Peyer's patch (tissue), 4 donors: ENCODE data around the gene RNASEH1. TPM values are rescaled to one million over a fixed set of nuclear protein-coding genes. Genes with fewer than 3 reads are reported as not detected.

Experiments
- DNase-seq, 3 donors: peaks; one replicate each; pipeline ENCODE4 v3.0.0-alpha.2; 2017 to 2019
- H3K27ac ChIP-seq, 4 donors: fragments of 200-600 bp; sonication (generic); one replicate each; pipeline ENCODE4 v1.5.1; 2016 to 2019
- H3K27me3 ChIP-seq, 2 donors: fragments of 200-600 bp; sonication (generic); one replicate each; pipeline ENCODE4 v1.5.1; 2019
- H3K36me3 ChIP-seq, 3 donors: fragments of 200-600 bp; sonication (generic); one replicate each; pipeline ENCODE4 v1.5.1; 2016 to 2019
- H3K4me1 ChIP-seq, 4 donors: fragments of 200-600 bp; sonication (generic); one replicate each; pipeline ENCODE4 v1.5.1; 2016 to 2019
- H3K4me3 ChIP-seq, 4 donors: fragments of 200-600 bp; sonication (generic); 1 replicate in 3 of 4; 2 replicates in 1 of 4; pipeline ENCODE4 v1.5.1; 2016 to 2019; ENCODE audit warnings: mild to moderate bottlenecking in 1 of 4
- H3K9me3 ChIP-seq, 4 donors: fragments of 200-600 bp; sonication (generic); one replicate each; pipeline ENCODE4 v1.5.1; 2016 to 2019; ENCODE audit warnings: mild to moderate bottlenecking in 1 of 4
- CTCF ChIP-seq, 6 experiments: fragments of 450-650 bp in 4 of 6; fragments of 200-600 bp in 2 of 6; sonication (generic) in 1 of 6; IDR thresholded peaks; one replicate each; pipeline ENCODE4 v1.5.1; 2017 to 2019; ENCODE audit warnings: antibody characterized with exemption in 6 of 6, mild to moderate bottlenecking in 3 of 6, moderate library complexity in 1 of 6
- POLR2A ChIP-seq, 2 donors: fragments of 450-650 bp; IDR thresholded peaks; one replicate each; pipeline ENCODE4 v1.5.1; 2017; ENCODE audit warnings: antibody characterized with exemption in 2 of 2, mild to moderate bottlenecking in 2 of 2, moderate library complexity in 2 of 2
- total RNA-seq, 4 donors: library from RNA; depleted of rRNA; stranded (reverse); fragments of >200 nt; gene quantifications; one replicate each; pipeline ENCODE4 v1.1.0, GENCODE V29; 2016

RNASEH1 gene
- total RNA-seq, 4 donors from 2014 or later: 8.2 to 42.9 (median 14.8) TPM

GRCh38 chr2:3534251-3534814 is 23.8 kb downstream of the RNASEH1 start:
- TF ChIP-seq POLR2A (IDR thresholded peaks at IDR 0.05) (no peak), CTCF (IDR thresholded peaks at IDR 0.05) (no peak)
- Histone ChIP-seq H3K36me3 (no peaks in the 10 kb centered on the region), H3K27me3 (no peaks in the 10 kb centered on the region), H3K4me1 (peaks cover 0 to 5% (median 0%) of the 10 kb centered on the region in 4 donors), H3K27ac (no peak overlapping the region), H3K4me3 (no peak overlapping the region), H3K9me3 (no peaks in the 10 kb centered on the region)
- DNase-seq: no peak

- DNase-seq: no peak
- peaks cover 0 to 5% (median 0%) of the 10 kb centered on the region in 4 donors for H3K4me1 ChIP-seq
- TF ChIP-seq CTCF (IDR thresholded peaks at IDR 0.05) (no peak), POLR2A (IDR thresholded peaks at IDR 0.05) (no peak)
- no peak overlapping the region for H3K27ac ChIP-seq
- H3K4me3 ChIP-seq: no peak overlapping the region
- no peaks in the 10 kb centered on the region for H3K36me3 ChIP-seq
- H3K9me3 ChIP-seq: no peaks in the 10 kb centered on the region
- H3K27me3 ChIP-seq: no peaks in the 10 kb centered on the region
Observed at GRCh38 chr2:3533836-3534235, 24.3 kb downstream of the RNASEH1 start.

GRCh38 chr2:3532941-3533340 is 25.2 kb downstream of the RNASEH1 start:
- no peak overlapping the region for H3K27ac ChIP-seq
- no peak overlapping the region for H3K4me3 ChIP-seq
- no peaks in the 10 kb centered on the region for H3K9me3 ChIP-seq
- TF ChIP-seq POLR2A (IDR thresholded peaks at IDR 0.05) (no peak), CTCF (IDR thresholded peaks at IDR 0.05) (no peak)
- no peak for DNase-seq
- H3K36me3 ChIP-seq: no peaks in the 10 kb centered on the region
- H3K27me3 ChIP-seq: no peaks in the 10 kb centered on the region
- peaks cover 0 to 5% (median 0%) of the 10 kb centered on the region in 4 donors for H3K4me1 ChIP-seq

GRCh38 chr2:3529316-3530025 is 28.7 kb downstream of the RNASEH1 start:
- H3K4me3 ChIP-seq: no peak overlapping the region
- no peak overlapping the region for H3K27ac ChIP-seq
- no peaks in the 10 kb centered on the region for H3K27me3 ChIP-seq
- no peaks in the 10 kb centered on the region for H3K4me1 ChIP-seq
- TF ChIP-seq POLR2A (IDR thresholded peaks at IDR 0.05) (no peak), CTCF (IDR thresholded peaks at IDR 0.05) (no peak)
- no peak for DNase-seq
- H3K9me3 ChIP-seq: no peaks in the 10 kb centered on the region
- H3K36me3 ChIP-seq: no peaks in the 10 kb centered on the region

- H3K4me1 ChIP-seq: peaks cover 0 to 7% (median 0%) of the 10 kb centered on the region in 4 donors
- H3K4me3 ChIP-seq: no peak overlapping the region
- H3K27me3 ChIP-seq: no peaks in the 10 kb centered on the region
- no peak for TF ChIP-seq CTCF (IDR thresholded peaks at IDR 0.05)
- TF ChIP-seq POLR2A (IDR thresholded peaks at IDR 0.05): no peak
- H3K27ac ChIP-seq: no peak overlapping the region
- H3K36me3 ChIP-seq: no peaks in the 10 kb centered on the region
- DNase-seq: no peak
- no peaks in the 10 kb centered on the region for H3K9me3 ChIP-seq
Observed at GRCh38 chr2:3527886-3528785, 30.0 kb downstream of the RNASEH1 start.
